HepG2 (cell line): ENCODE results near the gene FGFR3. TPM values are rescaled to one million over a fixed set of nuclear protein-coding genes. Genes with fewer than 3 reads are reported as not detected.

Experiments
- AGO1 ChIP-seq: fragments of 200-400 bp; formaldehyde crosslinking; IDR thresholded peaks from 2 replicates; pipeline ENCODE4 v1.6.1; 2017; ENCODE audit warnings: mild to moderate bottlenecking, low read depth, low read length, moderate library complexity; ENCODE audit not compliant: poor library complexity, severe bottlenecking
- AGO2 ChIP-seq: fragments of 200-400 bp; formaldehyde crosslinking; optimal IDR thresholded peaks from 2 replicates; pipeline ENCODE3; 2017; ENCODE audit warnings: mild to moderate bottlenecking, low read depth, low read length, moderate library complexity
- E2F2 ChIP-seq: sonication (generic); formaldehyde crosslinking; IDR thresholded peaks from 2 replicates; pipeline ENCODE4 v1.4.0; 2020; ENCODE audit warnings: missing genetic modification reagents, borderline replicate concordance
- HIC2 ChIP-seq: sonication (generic); formaldehyde crosslinking; IDR thresholded peaks from 2 replicates; pipeline ENCODE4 v1.9.0; 2022; ENCODE audit warnings: low read depth, missing genetic modification reagents
- HNRNPK ChIP-seq: fragments of 200-400 bp; formaldehyde crosslinking; IDR thresholded peaks from 2 replicates; pipeline ENCODE4 v1.6.1; 2018; ENCODE audit warnings: low read length, low read depth, moderate library complexity, mild to moderate bottlenecking; ENCODE audit not compliant: poor library complexity, severe bottlenecking
- HNRNPL ChIP-seq: fragments of 200-400 bp; formaldehyde crosslinking; IDR thresholded peaks from 2 replicates; pipeline ENCODE4 v1.6.1; 2017; ENCODE audit warnings: mild to moderate bottlenecking, low read depth, low read length
- HNRNPLL ChIP-seq: fragments of 200-400 bp; formaldehyde crosslinking; IDR thresholded peaks from 2 replicates; pipeline ENCODE4 v1.6.1; 2017; ENCODE audit warnings: mild to moderate bottlenecking, low read depth, low read length; ENCODE audit not compliant: poor library complexity, severe bottlenecking
- KDM2A ChIP-seq: sonication (generic); formaldehyde crosslinking; IDR thresholded peaks from 2 replicates; pipeline ENCODE4 v1.4.0; 2020; ENCODE audit warnings: low read depth, missing genetic modification reagents, borderline replicate concordance
- LCORL ChIP-seq, 2 experiments: fragments of 450-650 bp in 1 of 2; sonication (generic) in 1 of 2; formaldehyde crosslinking in 1 of 2; IDR thresholded peaks; 2 replicates each; pipeline versions ENCODE4 v1.5.0 to v1.6.1; 2017 to 2020; ENCODE audit warnings: antibody characterized with exemption in 1 of 2, missing genetic modification reagents in 1 of 2
- RBFOX2 ChIP-seq: fragments of 200-400 bp; formaldehyde crosslinking; IDR thresholded peaks from 2 replicates; pipeline ENCODE4 v1.6.1; 2017; ENCODE audit warnings: low read depth, mild to moderate bottlenecking, low read length
- SIN3A ChIP-seq: IDR thresholded peaks from 2 replicates; pipeline ENCODE4 v1.6.1; 2011; ENCODE audit warnings: low read depth, mild to moderate bottlenecking, control low read depth, low read length, borderline replicate concordance
- SUZ12 ChIP-seq: fragments of 150-350 bp; IDR thresholded peaks from 2 replicates; pipeline ENCODE4 v1.6.1; 2014; ENCODE audit warnings: low read depth, low read length
- ZBTB26 ChIP-seq: IDR thresholded peaks from 2 replicates; pipeline ENCODE4 v1.6.1; 2016; ENCODE audit warnings: missing compliant biosample characterization, missing genetic modification reagents, borderline replicate concordance
- ZBTB38 ChIP-seq: sonication (generic); formaldehyde crosslinking; IDR thresholded peaks from 2 replicates; pipeline ENCODE4 v1.5.1; 2020; ENCODE audit warnings: mild to moderate bottlenecking, missing genetic modification reagents
- ZGPAT ChIP-seq: IDR thresholded peaks from 2 replicates; pipeline ENCODE4 v1.6.1; 2016; ENCODE audit warnings: mild to moderate bottlenecking
- ZNF121 ChIP-seq: sonication (generic); formaldehyde crosslinking; IDR thresholded peaks from 2 replicates; pipeline ENCODE4 v1.5.0; 2020; ENCODE audit warnings: mild to moderate bottlenecking, missing genetic modification reagents
- ZNF281 ChIP-seq: sonication (generic); formaldehyde crosslinking; IDR thresholded peaks from 2 replicates; pipeline ENCODE4 v1.4.0; 2020; ENCODE audit warnings: missing genetic modification reagents, borderline replicate concordance
- ZNF383 ChIP-seq: sonication (generic); formaldehyde crosslinking; IDR thresholded peaks from 2 replicates; pipeline ENCODE4 v1.4.0; 2020; ENCODE audit warnings: missing genetic modification reagents, mild to moderate bottlenecking, borderline replicate concordance
- ZNF776 ChIP-seq: sonication (generic); formaldehyde crosslinking; IDR thresholded peaks from 2 replicates; pipeline ENCODE4 v1.4.0; 2020; ENCODE audit warnings: mild to moderate bottlenecking, missing genetic modification reagents
- polyA plus RNA-seq, 8 experiments: library from polyadenylated mRNA; depleted of rRNA in 3 of 8; stranded (reverse) in 7 of 8; unstranded in 1 of 8; fragments of >200 nt; fragmentation: Illumina TruSeq in 4 of 8; extraction: Trizol in 4 of 8; gene quantifications; 2 replicates each; pipeline versions ENCODE4 v1.2.1 to v1.2.3, GENCODE V29; 2011 to 2016; ENCODE audit warnings: low read depth in 4 of 8, missing spikeins in 1 of 8, mixed read lengths in 1 of 8; ENCODE audit not compliant: insufficient read depth in 1 of 8
- total RNA-seq, 5 experiments: library from RNA; depleted of rRNA; stranded (reverse); fragments of >200 nt; fragmentation: Illumina TruSeq; extraction: Trizol; gene quantifications; 2 replicates each; pipeline ENCODE4 v1.2.3, GENCODE V29; 2016; ENCODE audit warnings: low read depth in 1 of 5

Gene FGFR3
- total and polyA plus RNA-seq, 2 of the 13 experiments (the other 11 are each of a cell fraction or from before 2014, with no cell fraction given): 103 to 109 TPM

GRCh38 chr4:1771555-1772305 is 21.4 kb upstream of the FGFR3 start (continued):
- TF ChIP-seq E2F2: no peak
- TF ChIP-seq ZGPAT (CRISPR knock-in tag): 0 out of 2 replicates have a peak, but pooled peaks have one; percentile 29
- 0 out of 2 replicates have a peak, but pooled peaks have one; percentile 10 for TF ChIP-seq ZBTB38
- TF ChIP-seq SUZ12: no peak
- TF ChIP-seq RBFOX2: peak; percentile 69
- peak; percentile 96 for TF ChIP-seq HIC2 (CRISPR knock-in tag)
- peak; percentile 29; the same call in 1 of the 2 replicates for TF ChIP-seq SIN3A
- TF ChIP-seq HNRNPLL: peak; percentile 50
- TF ChIP-seq KDM2A (CRISPR knock-in tag): 0 out of 2 replicates have a peak, but pooled peaks have one; percentile 26
- TF ChIP-seq ZBTB26 (CRISPR knock-in tag): no peak
- no peak for TF ChIP-seq ZNF776 (CRISPR knock-in tag)
- TF ChIP-seq LCORL (IDR thresholded peaks at IDR 0.05): no peak
- peak; percentile 43; the same call in 1 of the 2 replicates for TF ChIP-seq LCORL (CRISPR knock-in tag; IDR thresholded peaks at IDR 0.05)
- peak; percentile 63 for TF ChIP-seq AGO1
- TF ChIP-seq HNRNPK: no peak
- TF ChIP-seq ZNF383 (CRISPR knock-in tag): no peak
- no peak for TF ChIP-seq ZNF121 (CRISPR knock-in tag)
- TF ChIP-seq ZNF281 (CRISPR knock-in tag): peak; percentile 32; the same call in 1 of the 2 replicates
- TF ChIP-seq HNRNPL: peak; percentile 97
- peak; percentile 84 for TF ChIP-seq AGO2
